IPS-15b (cell line): ENCODE results near the gene TANC1.
A peak's percentile ranks its signal among the peaks of the same experiment; 100 is the strongest.

Experiments used
- H3K27me3 ChIP-seq: one replicate; pipeline ENCODE4 v1.6.1; 2013; ENCODE audit warnings: low read length; ENCODE audit not compliant: control insufficient read depth, insufficient read depth
- H3K36me3 ChIP-seq: one replicate; pipeline ENCODE4 v1.6.1; 2013; ENCODE audit warnings: low read length; ENCODE audit not compliant: control insufficient read depth, insufficient read depth
- H3K4me1 ChIP-seq: one replicate; pipeline ENCODE4 v1.6.1; 2013; ENCODE audit warnings: mild to moderate bottlenecking, low read length; ENCODE audit not compliant: control insufficient read depth, insufficient read depth
- H3K4me3 ChIP-seq: one replicate; pipeline ENCODE4 v1.5.1; 2013; ENCODE audit warnings: low read depth, low read length
- H3K9ac ChIP-seq: one replicate; pipeline ENCODE4 v1.6.1; 2013; ENCODE audit warnings: low read depth, mild to moderate bottlenecking, low read length
- H3K9me3 ChIP-seq: one replicate; pipeline ENCODE4 v1.6.1; 2013; ENCODE audit warnings: mild to moderate bottlenecking, low read length; ENCODE audit not compliant: control insufficient read depth, insufficient read depth

Gene TANC1

GRCh38 chr2:158965107-158965506 is 3.3 kb upstream of the TANC1 start:
- H3K4me1 ChIP-seq: peaks cover 3% of the 10 kb centered on the region
- no peak overlapping the region for H3K4me3 ChIP-seq
- H3K9ac ChIP-seq: no peak overlapping the region
- no peaks in the 10 kb centered on the region for H3K9me3 ChIP-seq
- peaks cover 29% of the 10 kb centered on the region for H3K27me3 ChIP-seq
- no peaks in the 10 kb centered on the region for H3K36me3 ChIP-seq

- Histone ChIP-seq H3K4me1 (peaks cover 3% of the 10 kb centered on the region), H3K9me3 (no peaks in the 10 kb centered on the region), H3K9ac (no peak overlapping the region), H3K36me3 (no peaks in the 10 kb centered on the region), H3K4me3 (no peak overlapping the region), H3K27me3 (peaks cover 35% of the 10 kb centered on the region)
Observed at GRCh38 chr2:158965641-158966040, 2.8 kb upstream of the TANC1 start.

GRCh38 chr2:158966312-158966711 is 2.1 kb upstream of the TANC1 start:
- Histone ChIP-seq H3K4me3 (no peak overlapping the region), H3K36me3 (no peaks in the 10 kb centered on the region), H3K27me3 (peaks cover 41% of the 10 kb centered on the region), H3K9ac (no peak overlapping the region), H3K9me3 (no peaks in the 10 kb centered on the region), H3K4me1 (peaks cover 3% of the 10 kb centered on the region)

- Histone ChIP-seq H3K4me3 (peak overlapping the region; percentile 80), H3K27me3 (peaks cover 50% of the 10 kb centered on the region), H3K4me1 (peaks cover 3% of the 10 kb centered on the region), H3K36me3 (no peaks in the 10 kb centered on the region), H3K9ac (no peak overlapping the region), H3K9me3 (no peaks in the 10 kb centered on the region)
Observed at GRCh38 chr2:158967114-158967730, 1.2 kb upstream of the TANC1 start.

- Histone ChIP-seq H3K27me3 (peaks cover 55% of the 10 kb centered on the region), H3K9ac (peak overlapping the region; percentile 39), H3K4me1 (peaks cover 3% of the 10 kb centered on the region), H3K9me3 (no peaks in the 10 kb centered on the region), H3K4me3 (peak overlapping the region; percentile 80), H3K36me3 (no peaks in the 10 kb centered on the region)
Observed at GRCh38 chr2:158967731-158968395, 577 bp upstream of the TANC1 start.

- Histone ChIP-seq H3K9ac (peak overlapping the region; percentile 54), H3K4me3 (peak overlapping the region; percentile 80), H3K36me3 (no peaks in the 10 kb centered on the region), H3K4me1 (peaks cover 3% of the 10 kb centered on the region), H3K27me3 (peaks cover 58% of the 10 kb centered on the region), H3K9me3 (no peaks in the 10 kb centered on the region)
Observed at GRCh38 chr2:158969162-158969714, 798 bp downstream of the TANC1 start.

GRCh38 chr2:158969715-158970240 is 1.3 kb downstream of the TANC1 start:
- Histone ChIP-seq H3K27me3 (peaks cover 56% of the 10 kb centered on the region), H3K4me3 (peak overlapping the region; percentile 80), H3K9me3 (no peaks in the 10 kb centered on the region), H3K4me1 (peaks cover 3% of the 10 kb centered on the region), H3K9ac (peak overlapping the region; percentile 54), H3K36me3 (no peaks in the 10 kb centered on the region)

- H3K4me3 ChIP-seq: peak overlapping the region; percentile 80
- no peaks in the 10 kb centered on the region for H3K36me3 ChIP-seq
- H3K9me3 ChIP-seq: no peaks in the 10 kb centered on the region
- peaks cover 3% of the 10 kb centered on the region for H3K4me1 ChIP-seq
- H3K27me3 ChIP-seq: peaks cover 56% of the 10 kb centered on the region
- H3K9ac ChIP-seq: no peak overlapping the region
Observed at GRCh38 chr2:158970241-158970751, 1.9 kb downstream of the TANC1 start.

- no peaks in the 10 kb centered on the region for H3K9me3 ChIP-seq
- H3K4me1 ChIP-seq: peaks cover 3% of the 10 kb centered on the region
- no peaks in the 10 kb centered on the region for H3K36me3 ChIP-seq
- H3K27me3 ChIP-seq: peaks cover 37% of the 10 kb centered on the region
- H3K4me3 ChIP-seq: no peak overlapping the region
- H3K9ac ChIP-seq: no peak overlapping the region
Observed at GRCh38 chr2:158973116-158973956, 4.9 kb downstream of the TANC1 start.

- H3K27me3 ChIP-seq: peaks cover 28% of the 10 kb centered on the region
- no peaks in the 10 kb centered on the region for H3K9me3 ChIP-seq
- H3K9ac ChIP-seq: no peak overlapping the region
- H3K36me3 ChIP-seq: no peaks in the 10 kb centered on the region
- no peak overlapping the region for H3K4me3 ChIP-seq
- no peaks in the 10 kb centered on the region for H3K4me1 ChIP-seq
Observed at GRCh38 chr2:158975271-158975921, 7.0 kb downstream of the TANC1 start.

- peaks cover 3% of the 10 kb centered on the region for H3K4me1 ChIP-seq
- H3K36me3 ChIP-seq: no peaks in the 10 kb centered on the region
- no peaks in the 10 kb centered on the region for H3K9me3 ChIP-seq
- no peak overlapping the region for H3K4me3 ChIP-seq
- H3K27me3 ChIP-seq: no peaks in the 10 kb centered on the region
- no peak overlapping the region for H3K9ac ChIP-seq
Observed at GRCh38 chr2:158979772-158980171, 11.3 kb downstream of the TANC1 start.
